K562 (cell line): Measurements from ENCODE around the gene ADGRB3.

ENCODE experiments used
- CTCF ChIP-seq, 3 experiments: IDR thresholded peaks in 2 of 3; conservative IDR thresholded peaks in 1 of 3; 2 replicates each; pipeline ENCODE4 v1.5.1; 2011 to 2012; ENCODE audit warnings: low read length in 3 of 3, mild to moderate bottlenecking in 3 of 3, control low read depth in 2 of 3, improper control_type of control experiment in 1 of 3, inconsistent platforms in 1 of 3, low read depth in 1 of 3, mixed read lengths in 1 of 3, moderate library complexity in 1 of 3; ENCODE audit not compliant: insufficient read depth in 2 of 3
- GABPA ChIP-seq: fragments of 200-800 bp; sonication (Bioruptor generic); conservative IDR thresholded peaks from 2 replicates; pipeline ENCODE4 v1.6.1; 2016; ENCODE audit warnings: low read depth, missing genetic modification characterization, missing compliant biosample characterization
- HNRNPL ChIP-seq: fragments of 200-400 bp; formaldehyde crosslinking; IDR thresholded peaks from 2 replicates; pipeline ENCODE4 v1.6.1; 2017; ENCODE audit warnings: low read depth, mild to moderate bottlenecking, low read length
- NONO ChIP-seq, 2 experiments: fragments of 200-400 bp in 1 of 2; fragments of 450-650 bp in 1 of 2; formaldehyde crosslinking in 1 of 2; IDR thresholded peaks; 2 replicates each; pipeline ENCODE4 v1.6.1; 2017; ENCODE audit warnings: low read depth in 2 of 2, mild to moderate bottlenecking in 2 of 2, moderate library complexity in 2 of 2, low read length in 1 of 2
- POLR2A ChIP-seq: fragments of 450-650 bp; conservative IDR thresholded peaks from 2 replicates; pipeline ENCODE4 v1.6.1; 2016
- SRSF7 ChIP-seq: fragments of 200-400 bp; formaldehyde crosslinking; optimal IDR thresholded peaks from 2 replicates; pipeline ENCODE3; 2017; ENCODE audit warnings: mild to moderate bottlenecking, low read depth, low read length
- YY1 ChIP-seq, 3 experiments: IDR thresholded peaks; 2 replicates each; pipeline ENCODE4 v1.6.1; 2011; ENCODE audit warnings: low read length in 2 of 3, mild to moderate bottlenecking in 2 of 3, moderate library complexity in 2 of 3, borderline replicate concordance in 1 of 3, control low read depth in 1 of 3, low read depth in 1 of 3; ENCODE audit not compliant: insufficient read depth in 3 of 3, insufficient replicate concordance in 2 of 3, control insufficient read depth in 1 of 3, insufficient read length in 1 of 3; ENCODE audit errors: extremely low read depth in 1 of 3
- ZNF444 ChIP-seq: fragments of 250-450 bp; sonication (Bioruptor Pico); IDR thresholded peaks from 2 replicates; pipeline ENCODE4 v1.4.0; 2020; ENCODE audit warnings: mild to moderate bottlenecking, moderate library complexity
- ZNF75A ChIP-seq: fragments of 450-650 bp; formaldehyde crosslinking; IDR thresholded peaks from 2 replicates; pipeline ENCODE4 v1.4.0; 2020; ENCODE audit warnings: mild to moderate bottlenecking
- ZSCAN29 ChIP-seq: fragments of 450-650 bp; IDR thresholded peaks from 2 replicates; pipeline ENCODE4 v1.6.1; 2017

GRCh38 chr6:69303382-69303781 is 668.3 kb downstream of the ADGRB3 start:
- TF ChIP-seq NONO (IDR thresholded peaks at IDR 0.05; ENCODE audit: low read depth in 2 of 2, low read length in 1 of 2) (no peak), POLR2A (no peak), HNRNPL (no peak), GABPA (tag) (no peak), ZSCAN29 (no peak), YY1 (IDR thresholded peaks at IDR 0.05; ENCODE audit: borderline replicate concordance in 1 of 3, control insufficient read depth in 1 of 3, extremely low read depth in 1 of 3, insufficient read depth in 3 of 3, insufficient read length in 1 of 3, insufficient replicate concordance in 2 of 3, low read depth in 1 of 3, low read length in 2 of 3) (no peak), SRSF7 (no peak), ZNF75A (CRISPR knock-in tag) (no peak), ZNF444 (CRISPR knock-in tag) (no peak), CTCF (IDR thresholded peaks at IDR 0.05 in 2 of 3, conservative IDR thresholded peaks at IDR 0.05 in 1 of 3; ENCODE audit: insufficient read depth in 2 of 3, low read depth in 1 of 3, low read length in 3 of 3) (no peak)
